Breast epithelium (tissue), 3 donors: ENCODE results near the gene ZNF687.

ENCODE experiments used
- POLR2A ChIP-seq: fragments of 450-650 bp; IDR thresholded peaks from one replicate; pipeline ENCODE4 v1.6.1; 2016; ENCODE audit warnings: antibody characterized with exemption, mild to moderate bottlenecking, moderate library complexity
- TF ChIP-seq, protein P1 (sequence below), 3 donors: fragments of 450-650 bp; IDR thresholded peaks; one replicate each; pipeline ENCODE4 v1.5.1; 2016 to 2017; ENCODE audit warnings: antibody characterized with exemption in 3 of 3, mild to moderate bottlenecking in 3 of 3, moderate library complexity in 3 of 3

DNA sequence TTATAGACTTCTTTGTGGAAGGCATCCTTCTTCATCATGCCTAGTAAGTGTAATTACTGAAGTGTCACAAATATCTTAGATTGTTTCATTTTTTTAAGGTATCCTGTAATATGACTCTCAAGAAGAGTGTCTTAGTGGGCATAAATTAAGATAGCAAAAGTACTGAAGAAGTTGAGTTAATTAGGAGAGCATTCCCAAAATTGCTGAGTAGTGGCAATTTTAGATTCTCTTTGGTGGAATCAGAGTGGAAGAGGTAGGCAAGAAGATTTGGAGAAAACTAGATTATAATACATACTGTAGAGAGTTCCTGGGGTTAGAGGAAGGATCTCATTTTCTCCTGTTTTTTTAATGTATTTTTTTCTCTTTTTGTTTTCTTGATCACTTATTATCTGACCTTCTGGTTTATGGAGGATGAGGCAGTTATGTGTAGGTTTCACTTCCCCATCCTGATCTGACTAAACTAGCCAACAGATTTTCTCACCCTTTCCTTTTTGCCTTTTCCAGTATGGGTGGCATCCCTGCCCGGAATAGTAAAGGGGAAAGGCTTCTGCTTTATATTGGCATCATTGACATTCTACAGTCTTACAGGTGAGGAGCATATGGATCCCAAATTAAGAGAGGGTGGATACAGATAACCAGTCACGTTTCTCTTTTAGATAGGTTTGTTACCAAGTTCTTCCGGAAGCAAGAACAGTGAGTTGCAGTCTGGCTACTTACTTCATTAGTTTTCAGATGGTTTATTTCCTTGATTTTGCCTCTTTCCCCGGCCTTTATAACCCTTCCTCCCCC lies 44.2 kb upstream of the ZNF687 start:
- TF ChIP-seq, protein P1, sequence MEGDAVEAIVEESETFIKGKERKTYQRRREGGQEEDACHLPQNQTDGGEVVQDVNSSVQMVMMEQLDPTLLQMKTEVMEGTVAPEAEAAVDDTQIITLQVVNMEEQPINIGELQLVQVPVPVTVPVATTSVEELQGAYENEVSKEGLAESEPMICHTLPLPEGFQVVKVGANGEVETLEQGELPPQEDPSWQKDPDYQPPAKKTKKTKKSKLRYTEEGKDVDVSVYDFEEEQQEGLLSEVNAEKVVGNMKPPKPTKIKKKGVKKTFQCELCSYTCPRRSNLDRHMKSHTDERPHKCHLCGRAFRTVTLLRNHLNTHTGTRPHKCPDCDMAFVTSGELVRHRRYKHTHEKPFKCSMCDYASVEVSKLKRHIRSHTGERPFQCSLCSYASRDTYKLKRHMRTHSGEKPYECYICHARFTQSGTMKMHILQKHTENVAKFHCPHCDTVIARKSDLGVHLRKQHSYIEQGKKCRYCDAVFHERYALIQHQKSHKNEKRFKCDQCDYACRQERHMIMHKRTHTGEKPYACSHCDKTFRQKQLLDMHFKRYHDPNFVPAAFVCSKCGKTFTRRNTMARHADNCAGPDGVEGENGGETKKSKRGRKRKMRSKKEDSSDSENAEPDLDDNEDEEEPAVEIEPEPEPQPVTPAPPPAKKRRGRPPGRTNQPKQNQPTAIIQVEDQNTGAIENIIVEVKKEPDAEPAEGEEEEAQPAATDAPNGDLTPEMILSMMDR (IDR thresholded peaks at IDR 0.05): no peak
- no peak for TF ChIP-seq POLR2A
